ENCODE results near the gene ANO2.

ANO2 gene

GRCh38 chr12:5612556-5613410, 332.3 kb downstream of the ANO2 start:
- DNase-seq: no peak

DNA sequence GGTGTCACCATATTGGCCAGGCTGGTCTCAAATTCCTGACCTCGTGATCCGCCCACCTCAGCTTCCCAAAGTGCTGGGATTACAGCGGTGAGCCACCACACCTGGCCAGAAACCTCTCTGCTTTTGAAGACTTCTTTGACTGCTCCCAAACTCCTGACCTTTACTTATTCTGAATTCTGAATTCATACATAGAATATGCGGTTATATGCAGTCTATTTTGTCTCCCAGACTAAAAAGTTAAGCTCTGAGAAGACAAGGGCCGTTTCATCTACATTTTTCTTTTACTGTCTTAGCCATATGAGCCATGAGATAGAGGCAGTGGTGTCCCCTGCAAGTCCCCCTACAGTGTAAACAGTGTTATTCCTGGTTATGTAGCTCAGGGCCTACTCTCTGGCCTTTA, 333.9 kb downstream of the ANO2 start:
- DNase-seq: no peak

- DNase-seq: no peak
Observed at GRCh38 chr12:5599378-5599777, 345.7 kb downstream of the ANO2 start.

GRCh38 chr12:5593998-5594397, 351.1 kb downstream of the ANO2 start:
- no peak for DNase-seq

DNA sequence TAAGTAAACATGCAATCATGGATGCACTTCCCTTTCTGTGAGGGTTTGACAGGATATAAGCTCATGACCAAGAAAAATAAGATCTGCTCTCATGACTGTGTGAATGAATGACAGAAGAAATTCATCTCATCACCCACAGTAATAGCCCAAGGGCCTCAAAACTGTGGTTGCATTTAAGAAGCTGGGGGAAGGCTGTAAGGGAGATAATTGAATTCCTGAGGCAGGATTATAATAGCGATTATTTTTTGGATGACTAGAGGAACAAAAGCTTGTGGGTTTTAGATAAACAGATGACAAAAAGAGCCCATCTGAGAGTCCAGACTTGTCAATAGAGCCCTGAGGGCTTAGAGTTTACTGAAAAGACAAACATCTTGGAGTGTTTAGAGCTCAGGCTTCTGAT, 352.0 kb downstream of the ANO2 start:
- no peak for DNase-seq

- no peak for DNase-seq
Observed at GRCh38 chr12:5592310-5592709, 352.7 kb downstream of the ANO2 start.

DNA sequence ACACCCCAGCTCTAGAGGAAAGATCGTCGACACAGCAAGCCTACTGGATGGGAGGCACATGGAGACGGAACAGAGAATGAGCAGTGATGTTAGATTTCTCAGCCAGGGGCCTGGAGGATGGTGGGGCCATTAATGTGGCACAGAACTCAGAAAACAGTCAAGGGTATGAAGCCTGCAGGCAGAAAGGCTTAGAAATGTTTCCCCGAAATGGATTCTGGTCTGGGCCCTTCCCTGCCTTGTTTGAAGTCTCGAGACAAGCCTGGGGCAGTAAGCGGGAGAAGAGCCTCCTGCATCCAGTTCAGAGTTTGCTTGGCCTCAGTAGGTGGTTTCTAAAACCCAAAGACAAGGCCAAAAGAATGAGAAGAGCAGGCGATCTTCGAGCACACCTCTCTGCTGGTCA, 354.7 kb downstream of the ANO2 start:
- DNase-seq: no peak

- no peak for DNase-seq
Observed at GRCh38 chr12:5589054-5589453, 356.0 kb downstream of the ANO2 start.

GRCh38 chr12:5588591-5588990, 356.5 kb downstream of the ANO2 start:
- DNase-seq: no peak

GRCh38 chr12:5588176-5588575, 356.9 kb downstream of the ANO2 start:
- DNase-seq: no peak

DNA sequence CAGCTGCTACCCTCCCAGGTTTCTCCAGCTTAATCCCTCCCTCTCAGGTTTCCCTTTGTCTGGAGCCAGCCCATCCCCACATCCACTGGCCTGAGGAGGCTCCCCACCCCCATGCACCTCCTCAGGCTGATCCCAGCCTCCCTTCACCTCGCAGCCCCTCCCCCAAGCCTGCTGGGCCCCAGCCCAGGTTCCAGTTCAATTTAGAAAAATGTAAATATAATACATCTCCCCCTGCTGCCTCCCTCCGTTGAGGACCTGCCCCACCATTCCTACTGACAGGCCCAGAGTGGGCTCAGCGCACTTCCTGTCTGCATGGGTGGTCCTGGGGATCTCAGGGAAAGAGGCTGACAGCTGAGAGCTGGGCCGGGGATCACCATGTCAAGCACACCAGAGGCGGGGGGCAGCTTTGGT, 357.3 kb downstream of the ANO2 start:
- no peak for DNase-seq

- DNase-seq: no peak
Observed at GRCh38 chr12:5586201-5586600, 358.9 kb downstream of the ANO2 start.

DNA sequence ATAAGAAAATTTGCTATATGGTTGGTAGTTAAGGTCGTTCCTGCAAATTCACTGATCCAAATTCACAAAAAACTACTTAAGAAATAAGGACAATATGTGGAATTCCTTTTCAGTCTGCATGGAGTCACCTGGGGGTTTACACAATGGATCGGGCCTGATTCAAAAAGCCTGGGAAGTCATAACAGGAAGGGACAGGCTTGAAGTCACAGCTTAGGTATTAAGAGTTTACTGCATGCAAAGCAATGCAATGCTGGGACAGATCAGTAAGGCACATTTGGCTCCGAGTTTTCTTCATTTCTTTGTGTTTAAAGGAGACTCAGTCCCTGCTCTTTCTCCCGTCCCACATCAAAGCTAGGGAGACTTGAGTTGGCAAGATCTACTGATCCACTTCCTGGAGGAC, 359.9 kb downstream of the ANO2 start:
- DNase-seq: no peak

- no peak for DNase-seq
Observed at GRCh38 chr12:5584412-5585175, 360.5 kb downstream of the ANO2 start.

DNA sequence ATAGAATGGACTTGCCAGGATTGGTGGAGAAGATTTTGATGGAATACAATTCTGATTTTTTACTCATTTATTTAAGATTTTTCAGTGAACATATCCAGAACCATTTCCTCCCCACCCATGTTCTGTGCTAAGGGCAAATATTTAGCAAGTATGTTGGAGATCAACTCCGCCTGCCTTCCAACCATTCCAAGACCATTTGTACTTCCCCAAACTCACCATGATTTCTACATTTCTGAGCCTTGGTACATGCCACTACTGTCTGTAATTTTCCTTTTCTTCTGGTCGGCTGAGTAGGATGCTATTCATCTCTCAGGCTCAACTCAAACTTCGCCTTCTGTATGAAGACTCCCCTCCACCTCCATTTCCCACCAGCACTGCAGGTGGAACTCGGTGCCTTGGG, 362.5 kb downstream of the ANO2 start:
- no peak for DNase-seq

GRCh38 chr12:5582018-5582417, 363.0 kb downstream of the ANO2 start:
- DNase-seq: no peak

GRCh38 chr12:5581616-5582015, 363.4 kb downstream of the ANO2 start:
- DNase-seq: no peak

- DNase-seq: no peak
Observed at GRCh38 chr12:5581019-5581418, 364.0 kb downstream of the ANO2 start.

DNA sequence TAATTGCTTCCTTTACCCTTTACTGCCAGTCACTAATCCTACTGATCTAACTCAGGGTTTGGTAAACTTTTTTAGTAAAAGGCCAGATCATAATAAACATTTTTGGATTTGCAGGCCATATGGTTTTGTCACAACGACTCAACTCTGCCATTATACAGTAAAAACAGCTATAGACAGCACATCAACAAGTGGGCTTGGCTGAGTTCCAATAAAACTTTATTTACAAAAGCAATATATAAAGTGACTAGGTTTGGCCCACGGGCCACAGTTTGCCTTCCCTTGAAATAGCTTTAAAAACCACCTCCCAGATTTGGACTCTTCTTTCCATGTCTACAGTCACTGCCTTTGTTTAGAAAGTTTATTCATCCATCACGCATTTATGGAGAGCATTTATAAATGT, 366.3 kb downstream of the ANO2 start:
- DNase-seq: no peak

GRCh38 chr12:5577741-5578140, 367.3 kb downstream of the ANO2 start:
- no peak for DNase-seq

DNA sequence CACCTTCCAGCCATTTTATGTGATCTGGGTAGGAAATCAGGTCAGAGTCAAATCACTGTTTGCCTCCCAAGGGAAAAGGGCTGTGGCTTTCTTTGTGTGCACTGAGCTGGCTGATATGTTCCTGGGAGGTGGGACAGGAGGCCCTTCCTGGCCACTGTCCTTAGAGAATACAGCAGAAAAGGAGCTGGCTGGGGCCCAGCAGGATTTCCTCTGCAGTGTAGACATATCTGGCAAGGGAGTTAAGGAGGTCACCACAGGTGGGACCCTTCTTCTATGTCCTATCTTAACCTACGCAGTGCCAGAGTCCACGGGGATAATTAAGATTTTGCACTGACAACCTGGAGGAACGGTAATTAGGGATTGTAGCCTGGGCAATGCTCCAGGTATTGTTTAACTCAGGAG, 367.8 kb downstream of the ANO2 start:
- no peak for DNase-seq

- DNase-seq: no peak
Observed at GRCh38 chr12:5575987-5576386, 369.1 kb downstream of the ANO2 start.

GRCh38 chr12:5575232-5575631, 369.8 kb downstream of the ANO2 start:
- no peak for DNase-seq

- DNase-seq: no peak
Observed at GRCh38 chr12:5573390-5573789, 371.7 kb downstream of the ANO2 start.
